ENCODE data around the gene FSTL5. TPM values are rescaled to one million over a fixed set of nuclear protein-coding genes. Genes with fewer than 3 reads are reported as not detected.

FSTL5 gene
- total and polyA plus RNA-seq, 9 of the 15 experiments (the other 6 are each of a cell fraction or from before 2014, with no cell fraction given), result 0.09 to 3.1 (median 0.50) TPM; not detected in 1

DNA sequence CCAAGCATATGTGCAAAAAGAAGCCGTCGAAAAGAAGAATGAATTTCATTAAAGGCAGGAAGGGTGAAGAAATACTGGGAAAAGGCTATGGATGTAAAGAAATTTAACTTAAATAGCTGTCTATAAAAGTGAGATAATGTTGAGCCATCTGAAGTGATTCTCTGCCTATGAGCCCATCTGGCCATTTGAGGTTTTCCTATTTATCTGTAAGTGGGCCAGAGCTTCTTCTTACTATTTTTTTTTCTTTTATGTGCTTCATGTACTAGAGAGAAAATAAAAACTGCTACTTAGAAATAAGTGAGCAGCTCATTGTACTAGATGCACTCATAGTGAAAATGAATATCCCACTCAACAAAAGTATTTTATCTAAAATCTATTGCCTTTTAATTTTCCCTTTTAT, 725.7 kb downstream of the FSTL5 start:
- no peaks in the 10 kb centered on the region for H3K4me1 ChIP-seq (replicated peaks in 1 of 2; ENCODE audit: control insufficient read depth in 2 of 2, insufficient read depth in 2 of 2, low read length in 2 of 2)
- ATAC-seq (no peak), DNase-seq (ENCODE audit: extremely low read depth in 1 of 4, low spot score in 3 of 4) (no peak), FAIRE-seq (no peak)
- no peaks in the 10 kb centered on the region for H3K36me3 ChIP-seq (ENCODE audit: control insufficient read depth, insufficient read depth, low read length)
- H3K4me2 ChIP-seq (ENCODE audit: insufficient read depth, low read length), result no peak overlapping the region
- ChIA-PET CTCF (ENCODE audit: low intra/inter-chr PET ratio) (no interaction called here), POLR2A (no interaction called here)
- no peak overlapping the region for H3K27ac ChIP-seq (ENCODE audit: extremely low read depth, low read depth, low read length)
- TF ChIP-seq U2AF2 (optimal IDR thresholded peaks at IDR 0.05; ENCODE audit: low read depth, low read length) (no peak), TFAM (CRISPR knock-in tag; conservative IDR thresholded peaks at IDR 0.05) (no peak)
- H4K20me1 ChIP-seq (replicated peaks; ENCODE audit: control insufficient read depth, insufficient read depth, low read length), result no peaks in the 10 kb centered on the region
- H3K9me3 ChIP-seq (replicated peaks; ENCODE audit: control insufficient read depth, insufficient read depth, low read depth, low read length), result no peaks in the 10 kb centered on the region
- no peaks in the 10 kb centered on the region for H3K27me3 ChIP-seq (ENCODE audit: control insufficient read depth in 2 of 2, insufficient read depth in 2 of 2, low read length in 2 of 2)
- no peaks in the 10 kb centered on the region for H3K79me2 ChIP-seq (ENCODE audit: control insufficient read depth, insufficient read depth, low read length)
- in situ Hi-C loops (cut with MboI) (no loop called here), intact Hi-C loops (cut with micrococcal nuclease) (no loop called here)
- no TSS peak for BruUV-seq (replicated peaks)
- no peak overlapping the region for H3K9ac ChIP-seq (ENCODE audit: insufficient read depth in 1 of 2, low read depth in 2 of 2, low read length in 2 of 2)
- WGBS (ENCODE audit: insufficient coverage, low coverage, missing lambda C conversion rate), result 0% methylated on average over 1 of the region's 2 CpGs
- no peak overlapping the region for H2AFZ ChIP-seq (ENCODE audit: low read depth, low read length)
- H3K4me3 ChIP-seq, result no peak overlapping the region
- no peaks in the 10 kb centered on the region for H3K9me1 ChIP-seq (ENCODE audit: control insufficient read depth, insufficient read depth, low read length)

DNA sequence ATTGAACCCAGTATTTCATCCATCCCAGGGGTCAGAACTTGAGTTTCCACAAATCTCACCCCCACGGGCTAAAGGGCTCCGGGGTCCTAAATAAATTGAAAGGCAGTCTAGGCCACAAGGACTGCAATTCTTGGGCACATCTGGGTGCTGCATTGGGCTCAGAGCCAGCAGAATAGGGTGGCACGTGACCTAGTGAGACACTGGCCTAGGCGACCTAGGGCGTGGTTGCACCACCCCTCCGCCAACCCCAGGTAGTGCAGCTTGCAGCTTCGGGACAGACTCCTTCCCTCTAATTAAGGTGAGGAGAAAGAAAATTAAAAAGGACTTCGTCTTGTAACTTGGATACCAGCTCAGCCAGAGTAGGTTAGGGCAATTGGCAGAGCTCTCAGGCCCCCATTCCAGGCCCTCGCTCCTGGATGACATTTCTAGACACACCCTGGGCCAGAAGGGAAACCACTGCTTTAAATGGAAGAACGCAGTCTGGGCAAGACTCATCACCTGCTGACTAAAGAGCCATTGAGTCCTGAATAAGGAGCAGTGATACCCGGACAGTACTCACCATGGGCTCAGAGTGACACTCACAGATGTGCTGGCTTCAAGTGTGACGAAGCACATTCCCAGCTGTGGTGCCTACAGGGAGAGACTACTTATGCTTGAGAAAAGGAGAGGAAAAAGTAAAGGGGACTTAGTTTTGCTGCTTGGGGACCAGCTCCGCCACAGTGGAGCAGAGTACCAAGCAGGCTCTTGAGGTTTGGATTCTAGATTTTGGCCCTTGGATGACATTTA, 735.4 kb downstream of the FSTL5 start:
- no peaks in the 10 kb centered on the region for H3K4me1 ChIP-seq (replicated peaks in 1 of 2; ENCODE audit: control insufficient read depth in 2 of 2, insufficient read depth in 2 of 2, low read length in 2 of 2)
- no peaks in the 10 kb centered on the region for H3K9me1 ChIP-seq (ENCODE audit: control insufficient read depth, insufficient read depth, low read length)
- ChIA-PET CTCF (ENCODE audit: low intra/inter-chr PET ratio) (no interaction called here), POLR2A (no interaction called here)
- H2AFZ ChIP-seq (ENCODE audit: low read depth, low read length), result no peak overlapping the region
- no peak overlapping the region for H3K4me2 ChIP-seq (ENCODE audit: insufficient read depth, low read length)
- H3K27ac ChIP-seq (ENCODE audit: extremely low read depth, low read depth, low read length), result no peak overlapping the region
- H3K4me3 ChIP-seq, result no peak overlapping the region
- ATAC-seq (no peak), FAIRE-seq (no peak), DNase-seq (ENCODE audit: extremely low read depth in 1 of 4, low spot score in 3 of 4) (no peak)
- H3K9me3 ChIP-seq (replicated peaks; ENCODE audit: control insufficient read depth, insufficient read depth, low read depth, low read length), result no peaks in the 10 kb centered on the region
- H3K79me2 ChIP-seq (ENCODE audit: control insufficient read depth, insufficient read depth, low read length), result no peaks in the 10 kb centered on the region
- in situ Hi-C loops (cut with MboI), result no loop called here
- no TSS peak for BruUV-seq (replicated peaks)
- 6% methylated on average over 4 of the region's 13 CpGs for WGBS (ENCODE audit: insufficient coverage, low coverage, missing lambda C conversion rate)
- no peaks in the 10 kb centered on the region for H4K20me1 ChIP-seq (replicated peaks; ENCODE audit: control insufficient read depth, insufficient read depth, low read length)
- H3K27me3 ChIP-seq (ENCODE audit: control insufficient read depth in 2 of 2, insufficient read depth in 2 of 2, low read length in 2 of 2), result no peaks in the 10 kb centered on the region
- intact Hi-C loops (cut with micrococcal nuclease), result no loop called here
- H3K36me3 ChIP-seq (ENCODE audit: control insufficient read depth, insufficient read depth, low read length), result no peaks in the 10 kb centered on the region
- no peak overlapping the region for H3K9ac ChIP-seq (ENCODE audit: insufficient read depth in 1 of 2, low read depth in 2 of 2, low read length in 2 of 2)
- TF ChIP-seq HIVEP1 (CRISPR knock-in tag; IDR thresholded peaks at IDR 0.05) (no peak), STAT5B (CRISPR knock-in tag; IDR thresholded peaks at IDR 0.05) (no peak), NFE2 (IDR thresholded peaks at IDR 0.05; ENCODE audit: low read depth) (no peak), BACH1 (tag; IDR thresholded peaks at IDR 0.05) (no peak)
- TF ChIP-seq, protein P1, sequence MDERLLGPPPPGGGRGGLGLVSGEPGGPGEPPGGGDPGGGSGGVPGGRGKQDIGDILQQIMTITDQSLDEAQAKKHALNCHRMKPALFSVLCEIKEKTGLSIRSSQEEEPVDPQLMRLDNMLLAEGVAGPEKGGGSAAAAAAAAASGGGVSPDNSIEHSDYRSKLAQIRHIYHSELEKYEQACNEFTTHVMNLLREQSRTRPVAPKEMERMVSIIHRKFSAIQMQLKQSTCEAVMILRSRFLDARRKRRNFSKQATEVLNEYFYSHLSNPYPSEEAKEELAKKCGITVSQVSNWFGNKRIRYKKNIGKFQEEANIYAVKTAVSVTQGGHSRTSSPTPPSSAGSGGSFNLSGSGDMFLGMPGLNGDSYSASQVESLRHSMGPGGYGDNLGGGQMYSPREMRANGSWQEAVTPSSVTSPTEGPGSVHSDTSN (CRISPR knock-in tag; IDR thresholded peaks at IDR 0.05; ENCODE audit: low read depth), result no peak
- TF ChIP-seq, protein P1 (tag; conservative IDR thresholded peaks at IDR 0.05; ENCODE audit: low read depth), result no peak
- TF ChIP-seq, protein P2, sequence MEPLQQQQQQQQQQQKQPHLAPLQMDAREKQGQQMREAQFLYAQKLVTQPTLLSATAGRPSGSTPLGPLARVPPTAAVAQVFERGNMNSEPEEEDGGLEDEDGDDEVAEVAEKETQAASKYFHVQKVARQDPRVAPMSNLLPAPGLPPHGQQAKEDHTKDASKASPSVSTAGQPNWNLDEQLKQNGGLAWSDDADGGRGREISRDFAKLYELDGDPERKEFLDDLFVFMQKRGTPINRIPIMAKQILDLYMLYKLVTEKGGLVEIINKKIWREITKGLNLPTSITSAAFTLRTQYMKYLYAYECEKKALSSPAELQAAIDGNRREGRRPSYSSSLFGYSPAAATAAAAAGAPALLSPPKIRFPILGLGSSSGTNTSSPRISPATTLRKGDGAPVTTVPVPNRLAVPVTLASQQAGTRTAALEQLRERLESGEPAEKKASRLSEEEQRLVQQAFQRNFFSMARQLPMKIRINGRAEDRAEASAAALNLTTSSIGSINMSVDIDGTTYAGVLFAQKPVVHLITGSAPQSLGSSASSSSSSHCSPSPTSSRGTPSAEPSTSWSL (CRISPR knock-in tag; IDR thresholded peaks at IDR 0.05; ENCODE audit: borderline replicate concordance), result no peak
- TF ChIP-seq, protein P3, sequence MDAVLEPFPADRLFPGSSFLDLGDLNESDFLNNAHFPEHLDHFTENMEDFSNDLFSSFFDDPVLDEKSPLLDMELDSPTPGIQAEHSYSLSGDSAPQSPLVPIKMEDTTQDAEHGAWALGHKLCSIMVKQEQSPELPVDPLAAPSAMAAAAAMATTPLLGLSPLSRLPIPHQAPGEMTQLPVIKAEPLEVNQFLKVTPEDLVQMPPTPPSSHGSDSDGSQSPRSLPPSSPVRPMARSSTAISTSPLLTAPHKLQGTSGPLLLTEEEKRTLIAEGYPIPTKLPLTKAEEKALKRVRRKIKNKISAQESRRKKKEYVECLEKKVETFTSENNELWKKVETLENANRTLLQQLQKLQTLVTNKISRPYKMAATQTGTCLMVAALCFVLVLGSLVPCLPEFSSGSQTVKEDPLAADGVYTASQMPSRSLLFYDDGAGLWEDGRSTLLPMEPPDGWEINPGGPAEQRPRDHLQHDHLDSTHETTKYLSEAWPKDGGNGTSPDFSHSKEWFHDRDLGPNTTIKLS (IDR thresholded peaks at IDR 0.05; ENCODE audit: borderline replicate concordance, low read depth), result no peak
